Measurements from ENCODE around the gene MYL2. TPM values are rescaled to one million over a fixed set of nuclear protein-coding genes. Genes with fewer than 3 reads are reported as not detected.

The MYL2 gene
- polyA plus RNA-seq, 1 experiment: not detected

- no peaks in the 10 kb centered on the region for H3K36me3 ChIP-seq (ENCODE audit: control insufficient read depth, insufficient read depth, low read length)
- H3K27me3 ChIP-seq (ENCODE audit: control insufficient read depth, insufficient read depth, low read length): no peaks in the 10 kb centered on the region
- no peak overlapping the region for H3K4me3 ChIP-seq (ENCODE audit: low read depth, low read length)
- POLR2A ChIA-PET: interaction anchor here (0.6 kb wide), 1 partner anchor 459 kb away, joined by 6 read pairs; no protein-coding TSS in a partner anchor
- TF ChIP-seq CTCF (IDR thresholded peaks at IDR 0.05; ENCODE audit: insufficient read depth, low read depth, low read length): no peak
- no peak for DNase-seq (ENCODE audit: low read depth)
- CTCF ChIA-PET: interaction anchor here (1.1 kb wide), 1 partner anchor 25 kb away, joined by 3 read pairs; no protein-coding TSS in a partner anchor
These were observed 2.9 kb downstream of the MYL2 start for GRCh38 chr12:110917467-110917866.

GRCh38 chr12:110916295-110916875 lies 4.0 kb downstream of the MYL2 start:
- DNase-seq (ENCODE audit: low read depth): no peak
- POLR2A ChIA-PET: no interaction called here
- no peak for TF ChIP-seq CTCF (IDR thresholded peaks at IDR 0.05; ENCODE audit: insufficient read depth, low read depth, low read length)

GRCh38 chr12:110913119-110914056 lies 7.0 kb downstream of the MYL2 start:
- ChIA-PET POLR2A (no interaction called here), CTCF (no interaction called here)
- Histone ChIP-seq H3K4me3 (ENCODE audit: low read depth, low read length) (no peak overlapping the region), H3K27me3 (ENCODE audit: control insufficient read depth, insufficient read depth, low read length) (no peaks in the 10 kb centered on the region), H3K36me3 (ENCODE audit: control insufficient read depth, insufficient read depth, low read length) (no peaks in the 10 kb centered on the region)
- no peak for DNase-seq (ENCODE audit: low read depth)
- TF ChIP-seq CTCF (IDR thresholded peaks at IDR 0.05; ENCODE audit: insufficient read depth, low read depth, low read length): no peak

More at GRCh38 chr12:110916295-110916875, 4.0 kb downstream of the MYL2 start:
- Histone ChIP-seq H3K36me3 (ENCODE audit: control insufficient read depth, insufficient read depth, low read length) (no peaks in the 10 kb centered on the region), H3K27me3 (ENCODE audit: control insufficient read depth, insufficient read depth, low read length) (no peaks in the 10 kb centered on the region), H3K4me3 (ENCODE audit: low read depth, low read length) (no peak overlapping the region)
- CTCF ChIA-PET: interaction anchor here (0.8 to 2.6 kb wide), 4 partner anchors 15 to 397 kb away, joined by 3 to 6 read pairs (median 3); no protein-coding TSS in a partner anchor

- Histone ChIP-seq H3K27me3 (ENCODE audit: control insufficient read depth, insufficient read depth, low read length) (no peaks in the 10 kb centered on the region), H3K4me3 (ENCODE audit: low read depth, low read length) (no peak overlapping the region), H3K36me3 (ENCODE audit: control insufficient read depth, insufficient read depth, low read length) (no peaks in the 10 kb centered on the region)
- no peak for TF ChIP-seq CTCF (IDR thresholded peaks at IDR 0.05; ENCODE audit: insufficient read depth, low read depth, low read length)
- POLR2A ChIA-PET: no interaction called here
- CTCF ChIA-PET: interaction anchor here (0.9 kb wide), 1 partner anchor 24 kb away, joined by 3 read pairs; no protein-coding TSS in a partner anchor
- DNase-seq (ENCODE audit: low read depth): no peak
These were observed 8.1 kb downstream of the MYL2 start for GRCh38 chr12:110912263-110912662.
